SKM-1 treated with dmso at 0.1 percent for 144 hours (cell line): Measurements from ENCODE around the gene YBX2.

Experiments
- DNase-seq: peaks from one replicate; lab custom pipeline; 2025; ENCODE audit not compliant: unreplicated experiment; lab: John Stamatoyannopoulos, UW

YBX2 gene

GRCh38 chr17:7304179-7304578 lies 9.7 kb upstream of the YBX2 start:
- no peak for DNase-seq

DNA sequence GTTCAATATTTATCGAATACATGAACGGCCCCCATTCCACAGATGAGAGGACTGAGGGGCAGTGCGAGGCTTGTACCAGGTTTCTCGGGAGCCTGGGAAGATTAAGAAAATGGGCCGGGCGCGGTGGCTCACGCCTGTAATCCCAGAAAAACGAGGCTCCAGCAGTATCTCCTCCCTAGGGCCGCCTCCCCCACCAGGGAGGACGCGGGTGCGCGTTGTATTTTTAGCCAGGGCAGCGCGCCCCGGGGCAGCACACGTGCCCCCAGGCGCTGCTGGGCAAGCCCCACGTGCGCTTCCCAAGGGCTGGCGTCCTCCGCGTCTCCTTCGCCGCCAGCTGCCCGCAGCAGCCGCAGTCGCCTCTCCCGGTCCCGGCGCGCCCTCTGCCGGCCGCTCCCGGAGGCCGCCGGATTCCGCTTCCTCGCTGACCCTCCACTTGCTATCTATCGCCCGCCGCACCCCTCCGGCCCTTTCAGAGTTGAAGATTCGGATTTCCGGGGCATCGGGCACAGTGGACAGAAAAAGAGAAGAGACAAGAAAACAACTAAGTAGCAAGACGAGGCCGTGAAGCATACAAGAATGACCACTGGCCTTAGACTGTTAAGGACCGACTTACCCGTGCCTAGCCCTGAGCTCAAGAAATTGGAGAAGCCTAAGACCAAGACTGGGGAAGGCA lies 1.9 kb upstream of the YBX2 start:
- peak; percentile 30 for DNase-seq

DNA sequence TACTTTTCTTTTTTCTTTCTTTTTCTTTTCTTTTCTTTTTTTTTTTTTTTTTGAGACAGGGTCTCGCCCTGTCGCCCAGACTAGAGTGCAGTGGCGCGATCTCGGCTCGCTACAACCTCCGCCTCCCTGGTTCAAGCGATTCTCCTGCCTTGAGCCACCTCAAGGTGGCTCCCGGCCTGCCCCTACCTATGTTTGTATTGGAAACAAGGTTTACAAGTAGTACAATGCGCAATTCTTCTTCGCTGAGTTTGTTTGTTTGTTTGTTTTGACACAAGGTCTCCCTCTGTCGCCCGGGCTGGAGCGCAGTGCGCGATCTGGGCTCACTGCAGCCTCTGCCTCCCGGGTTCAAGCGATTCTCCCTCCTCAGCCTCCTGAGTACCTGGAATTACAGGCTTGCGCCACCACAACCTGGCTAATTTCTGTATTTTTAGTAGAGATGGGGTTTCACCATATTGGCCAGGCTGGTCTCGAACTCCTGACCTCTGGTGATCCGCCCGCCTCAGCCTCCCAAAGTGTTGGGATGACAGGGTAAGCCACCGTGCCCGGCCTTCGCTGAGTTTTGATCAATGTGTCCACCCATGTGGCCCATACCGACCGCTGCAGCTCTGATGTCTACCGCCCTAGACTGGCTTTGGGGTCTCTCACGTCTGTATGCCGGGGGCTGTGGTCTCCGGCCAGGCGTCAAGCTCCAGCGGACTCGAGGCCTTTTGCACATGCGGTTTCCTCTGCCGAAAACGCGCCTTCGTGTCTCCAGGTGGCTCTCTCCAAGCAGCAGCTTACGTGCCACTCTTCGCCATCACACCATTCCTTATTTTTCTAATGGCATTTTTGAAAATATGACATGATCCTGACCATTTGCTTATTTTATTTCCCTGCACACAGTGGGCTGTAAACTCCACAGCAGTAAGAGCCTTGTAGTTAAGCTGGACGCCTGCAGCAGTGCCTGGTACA lies 1.1 kb upstream of the YBX2 start:
- no peak for DNase-seq

DNA sequence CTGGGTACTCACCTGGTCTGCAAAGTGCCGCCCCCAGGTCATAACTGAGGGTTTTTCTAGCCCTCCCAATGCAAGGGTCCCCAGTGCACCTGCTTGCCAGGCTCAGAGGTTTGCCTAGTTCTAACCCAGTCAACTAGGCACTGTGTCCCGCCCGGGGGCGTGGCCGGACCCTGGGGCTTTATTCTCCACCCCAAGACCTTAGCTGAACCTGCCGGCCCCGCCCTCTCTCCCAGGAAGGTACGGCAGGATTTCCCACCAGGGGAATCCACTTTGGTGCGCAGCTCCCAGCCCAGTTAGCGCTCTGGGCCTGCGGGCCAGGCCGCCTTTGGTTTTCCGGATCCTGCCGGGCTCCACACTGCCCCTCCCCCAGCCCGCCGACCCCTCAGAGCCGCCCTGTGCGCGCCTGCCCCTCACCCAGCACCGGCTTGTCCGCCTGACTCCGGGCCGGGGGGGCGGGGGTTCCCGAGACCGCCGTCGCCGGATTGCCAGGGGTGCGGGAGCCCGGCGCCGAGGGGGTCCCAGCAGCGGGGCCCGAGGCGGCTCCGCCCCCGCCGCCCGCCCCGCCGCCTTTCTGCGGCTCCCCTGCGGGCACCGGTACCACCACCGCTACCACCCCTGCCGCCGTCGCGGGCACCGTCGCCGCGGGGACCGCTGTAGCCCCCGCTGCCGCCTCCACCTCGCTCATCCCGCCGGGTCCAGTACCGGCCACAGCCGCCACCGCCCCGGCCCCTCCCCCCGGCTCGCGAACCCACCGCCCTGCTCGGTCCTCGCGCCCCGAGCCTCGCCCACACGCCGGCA lies 424 bp downstream of the YBX2 start:
- DNase-seq = no peak

DNA sequence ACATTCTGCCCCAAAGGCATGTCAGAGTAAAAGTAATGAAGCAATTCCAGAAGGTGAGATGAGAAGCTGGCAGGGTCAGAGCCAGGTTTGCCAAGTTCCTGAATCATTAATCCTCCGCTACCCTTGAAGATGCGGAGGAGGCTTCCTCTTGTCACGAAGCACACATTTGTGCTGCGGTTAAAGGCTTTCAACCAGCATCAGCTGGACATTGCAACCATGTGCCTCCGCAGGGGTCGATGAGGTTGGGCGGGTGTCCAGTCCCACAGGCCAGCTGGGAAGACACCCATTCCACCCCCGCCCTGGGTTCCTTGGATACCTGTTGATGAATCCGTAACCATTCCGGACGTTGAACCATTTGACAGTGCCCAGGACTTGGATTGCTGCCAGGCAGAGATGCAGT lies 1.3 kb downstream of the YBX2 start:
- no peak for DNase-seq

DNA sequence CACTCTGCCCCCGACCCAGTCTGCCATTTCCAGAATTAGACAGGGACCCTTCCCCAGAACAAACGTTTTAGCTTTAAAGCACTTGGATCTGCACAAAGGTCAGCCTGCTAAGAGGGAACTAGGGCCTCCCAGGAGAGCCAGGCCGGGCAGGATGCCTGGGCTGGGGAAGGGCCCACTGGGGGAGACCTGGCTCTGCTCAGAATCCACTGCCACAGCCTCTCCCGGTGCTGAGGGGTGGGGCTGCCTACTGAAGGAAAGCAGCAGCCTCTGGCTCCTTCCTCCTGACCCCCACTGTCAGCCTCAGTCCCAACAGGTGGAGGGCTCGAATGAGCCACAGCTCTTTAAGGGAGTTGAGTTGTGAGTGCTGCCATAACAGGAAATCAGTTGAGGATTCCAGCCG lies 1.7 kb downstream of the YBX2 start:
- DNase-seq = no peak

- DNase-seq = no peak
Measured at GRCh38 chr17:7292194-7292593, 2.2 kb downstream of the YBX2 start.

DNA sequence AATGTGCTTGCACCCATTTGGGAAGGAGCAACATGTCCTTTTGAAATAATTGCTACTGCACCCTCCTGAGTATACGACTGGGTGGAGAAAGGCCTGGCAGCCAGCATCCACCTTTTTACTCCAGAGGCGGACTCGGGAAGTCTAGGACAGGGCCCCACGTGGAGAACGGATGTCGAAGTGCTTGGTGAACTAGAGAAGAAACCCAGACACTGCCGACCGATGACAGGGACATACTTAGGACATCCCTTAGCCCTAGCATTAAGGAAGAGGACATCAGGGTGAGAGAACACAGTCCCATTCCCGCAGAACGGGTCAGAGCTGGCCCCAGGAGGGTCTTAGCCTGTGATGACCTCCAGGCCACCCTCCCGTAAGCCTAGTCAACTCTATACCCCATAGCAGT lies 3.8 kb downstream of the YBX2 start:
- DNase-seq = no peak

GRCh38 chr17:7290166-7290565 lies 4.3 kb downstream of the YBX2 start:
- DNase-seq = no peak

GRCh38 chr17:7289256-7290032 lies 5.0 kb downstream of the YBX2 start:
- DNase-seq = no peak

DNA sequence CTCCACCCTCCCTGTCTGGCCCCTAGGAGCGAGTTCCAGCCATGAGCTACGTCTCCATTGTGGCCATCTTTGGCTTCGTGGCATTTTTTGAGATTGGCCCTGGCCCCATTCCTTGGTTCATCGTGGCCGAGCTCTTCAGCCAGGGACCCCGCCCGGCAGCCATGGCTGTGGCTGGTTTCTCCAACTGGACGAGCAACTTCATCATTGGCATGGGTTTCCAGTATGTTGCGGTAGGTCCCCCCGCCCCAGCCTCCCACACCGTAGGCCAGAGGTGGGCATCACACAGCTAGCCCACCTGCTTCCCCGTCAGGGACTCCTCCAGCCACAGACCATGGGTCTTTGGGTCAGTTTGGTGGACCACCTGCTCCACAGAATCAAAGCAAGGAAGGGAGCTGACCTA lies 8.8 kb downstream of the YBX2 start:
- no peak for DNase-seq

DNA sequence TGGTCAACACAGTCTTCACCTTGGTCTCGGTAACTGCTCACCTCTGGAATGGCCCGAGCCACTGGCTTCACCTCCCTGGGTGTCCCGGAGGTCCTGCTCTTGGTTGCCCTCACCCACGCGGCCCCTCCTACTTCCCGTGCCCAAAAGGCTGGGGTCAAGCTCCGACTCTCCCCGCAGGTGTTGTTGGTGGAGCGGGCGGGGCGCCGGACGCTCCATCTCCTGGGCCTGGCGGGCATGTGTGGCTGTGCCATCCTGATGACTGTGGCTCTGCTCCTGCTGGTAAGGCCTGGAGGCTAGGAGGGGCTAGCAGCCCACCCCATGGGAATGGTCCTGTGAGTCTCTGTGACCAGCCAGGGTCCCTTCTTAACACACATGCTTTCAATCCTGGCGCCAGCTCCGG lies 9.5 kb downstream of the YBX2 start:
- DNase-seq = no peak

DNA sequence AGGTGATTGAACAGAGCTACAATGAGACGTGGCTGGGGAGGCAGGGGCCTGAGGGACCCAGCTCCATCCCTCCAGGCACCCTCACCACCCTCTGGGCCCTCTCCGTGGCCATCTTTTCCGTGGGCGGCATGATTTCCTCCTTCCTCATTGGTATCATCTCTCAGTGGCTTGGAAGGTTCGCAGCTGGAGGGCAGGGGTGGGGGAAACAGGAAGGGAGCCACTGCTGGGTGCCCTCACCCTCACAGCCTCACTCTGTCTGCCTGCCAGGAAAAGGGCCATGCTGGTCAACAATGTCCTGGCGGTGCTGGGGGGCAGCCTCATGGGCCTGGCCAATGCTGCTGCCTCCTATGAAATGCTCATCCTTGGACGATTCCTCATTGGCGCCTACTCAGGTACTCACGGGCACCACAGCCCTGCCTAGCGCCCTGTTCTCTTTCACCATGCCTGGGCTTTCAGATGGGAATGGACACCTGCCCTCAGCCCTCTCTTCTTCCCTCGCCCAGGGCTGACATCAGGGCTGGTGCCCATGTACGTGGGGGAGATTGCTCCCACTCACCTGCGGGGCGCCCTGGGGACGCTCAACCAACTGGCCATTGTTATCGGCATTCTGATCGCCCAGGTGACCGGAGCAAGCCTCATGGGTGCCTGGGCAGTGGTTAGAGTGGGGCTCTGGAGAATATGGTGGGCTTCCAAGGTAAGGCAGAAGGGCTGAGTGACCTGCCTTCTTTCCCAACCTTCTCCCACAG lies 10.8 kb downstream of the YBX2 start:
- no peak for DNase-seq

- no peak for DNase-seq
Measured at GRCh38 chr17:7282752-7283321, 11.6 kb downstream of the YBX2 start.

DNA sequence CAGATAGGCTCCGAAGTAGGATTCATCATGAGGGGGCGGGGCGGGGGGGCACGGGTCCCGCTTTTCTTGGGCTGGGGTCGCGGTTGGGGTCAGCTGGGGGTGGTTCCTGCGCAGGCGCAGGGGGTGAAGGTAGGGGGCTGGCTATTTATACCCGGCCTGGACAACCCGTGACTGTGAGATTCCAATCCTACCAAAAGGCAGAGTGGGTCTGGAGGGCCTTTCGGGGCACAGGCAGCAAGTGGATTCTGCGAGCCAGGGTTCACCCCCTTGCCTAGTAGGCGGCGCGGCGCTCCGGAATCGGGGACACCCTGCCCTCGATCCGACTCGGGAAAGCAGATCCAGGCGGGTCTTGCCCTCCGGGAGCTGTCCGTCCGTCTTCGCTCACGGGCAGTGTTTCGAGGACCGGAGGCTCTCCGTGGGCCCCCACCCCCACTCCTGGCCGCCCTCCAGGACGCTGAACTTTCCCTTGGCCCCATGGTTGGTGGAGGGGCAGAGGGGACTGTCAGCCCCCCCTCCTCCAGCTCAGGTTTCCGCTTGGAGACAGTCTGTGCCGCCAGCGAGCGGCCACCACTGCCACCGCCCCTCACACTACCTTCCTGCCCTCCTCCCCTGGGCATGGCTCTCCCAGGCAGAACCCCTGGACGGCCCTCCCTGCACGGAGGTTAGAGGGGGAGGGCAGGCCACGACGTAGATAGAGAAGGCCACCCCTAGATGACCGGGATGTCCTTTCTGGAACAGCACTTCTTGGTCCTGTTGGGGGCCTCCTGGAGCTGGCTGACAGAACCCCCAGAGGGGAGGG lies 12.3 kb downstream of the YBX2 start:
- DNase-seq = no peak

- peak; percentile 65 for DNase-seq
Measured at GRCh38 chr17:7281074-7281952, 13.1 kb downstream of the YBX2 start, which contains the start of gene SLC2A4. Gene SLC2A4 (plus strand): TSS chr17:7281718. CDS start chr17:7281935, 217 bp downstream.

- peak; percentile 37 for DNase-seq
Measured at GRCh38 chr17:7280519-7281073, 13.8 kb downstream of the YBX2 start.

DNA sequence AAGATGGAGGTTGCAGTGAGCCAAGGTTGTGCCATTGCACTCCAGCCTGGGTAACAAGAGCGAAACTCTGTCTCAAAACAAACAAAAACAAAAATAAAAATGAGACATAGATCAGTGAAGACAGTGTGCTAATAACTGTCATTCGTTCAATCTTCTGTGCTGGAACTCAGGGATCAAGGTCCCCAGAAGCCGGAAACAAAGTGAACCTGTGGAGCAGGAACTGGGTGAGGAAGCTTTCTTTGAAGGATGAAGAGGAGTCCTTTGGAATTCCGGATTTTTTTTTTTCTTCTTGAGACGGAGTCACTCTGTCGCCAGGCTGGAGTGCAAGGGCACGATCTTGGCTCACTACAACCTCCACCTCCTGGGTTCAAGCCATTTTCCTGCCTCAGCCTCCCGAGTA lies 15.0 kb downstream of the YBX2 start:
- DNase-seq = no peak
